ELR (cell line): ENCODE data around the gene MINDY4.
A peak's percentile ranks its signal among the peaks of the same experiment; 100 is the strongest.

ENCODE experiments used
- DNase-seq: peaks from one replicate; pipeline ENCODE4 v3.0.0-alpha.2; 2015; ENCODE audit warnings: low read depth

Gene MINDY4

DNA sequence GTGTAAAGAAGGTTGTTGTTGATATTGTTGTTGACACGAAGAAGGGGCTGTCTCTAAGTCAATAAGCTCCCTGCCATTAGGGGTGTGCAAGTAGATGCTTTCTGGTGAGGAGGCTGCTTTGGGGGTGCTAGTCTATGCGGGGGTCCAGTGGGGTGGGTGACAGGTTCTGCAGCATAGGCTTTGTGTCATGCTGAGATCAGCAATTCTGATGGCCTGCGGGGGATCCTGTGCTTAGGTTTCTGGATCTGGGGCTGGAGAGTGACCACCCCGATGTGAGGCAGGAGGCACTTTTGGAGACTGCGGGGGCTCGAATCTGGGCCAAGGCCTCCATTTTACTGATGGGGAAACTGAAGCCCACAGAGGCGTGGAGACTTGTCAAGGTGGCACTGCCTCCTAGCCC, 145.6 kb downstream of the MINDY4 start:
- no peak for DNase-seq

DNA sequence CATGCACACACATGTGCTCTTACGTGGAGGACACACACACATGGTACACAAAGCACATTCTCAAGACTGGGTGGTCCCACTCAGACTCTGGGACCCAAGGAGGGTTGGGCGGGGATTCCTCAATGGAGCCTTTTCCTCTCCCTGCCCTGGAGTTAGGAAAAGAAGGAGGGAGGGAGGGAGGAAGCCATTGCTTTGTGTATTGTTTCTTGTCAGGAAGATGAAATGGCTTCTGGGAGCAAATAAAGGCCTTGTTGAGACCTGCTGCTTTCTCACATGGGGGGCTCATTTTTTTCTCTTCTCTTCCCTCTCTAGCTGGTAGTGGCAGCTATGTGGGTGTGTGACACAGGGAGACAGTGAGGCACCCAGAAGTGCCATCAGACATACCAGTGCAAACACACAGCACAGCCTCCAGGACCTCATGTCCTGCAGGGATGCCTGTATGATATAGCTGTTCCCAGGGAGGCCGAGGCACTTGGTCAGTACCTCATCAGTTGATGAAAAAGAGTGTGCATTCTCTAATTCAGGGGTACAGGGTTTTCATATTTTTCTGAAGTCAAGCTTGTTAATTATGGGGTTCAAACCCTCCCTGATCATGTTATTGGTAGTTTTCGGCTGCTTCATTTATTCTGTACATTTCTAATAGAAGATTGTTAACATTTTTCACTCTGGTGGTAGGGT, 146.1 kb downstream of the MINDY4 start:
- no peak for DNase-seq

DNA sequence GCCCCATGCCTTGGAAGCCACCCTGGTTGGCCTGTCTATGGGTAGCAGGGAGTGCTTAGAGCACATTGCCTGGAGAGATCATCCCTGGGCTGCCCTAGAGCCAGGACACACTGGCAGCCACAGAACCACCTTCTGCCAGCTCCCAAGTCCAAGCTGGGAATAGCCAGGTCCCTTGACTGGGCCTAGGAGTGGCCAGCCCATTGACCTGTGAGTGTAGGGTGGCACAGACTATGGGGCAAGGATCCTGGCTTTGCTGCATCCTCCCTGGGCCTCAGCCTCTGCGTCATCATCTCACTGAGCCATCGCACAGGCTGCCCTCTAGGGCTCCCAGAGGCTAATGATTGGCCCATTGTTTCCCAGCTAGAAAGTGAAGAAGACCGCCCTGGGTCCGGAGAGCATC, 147.5 kb downstream of the MINDY4 start:
- no peak for DNase-seq

DNA sequence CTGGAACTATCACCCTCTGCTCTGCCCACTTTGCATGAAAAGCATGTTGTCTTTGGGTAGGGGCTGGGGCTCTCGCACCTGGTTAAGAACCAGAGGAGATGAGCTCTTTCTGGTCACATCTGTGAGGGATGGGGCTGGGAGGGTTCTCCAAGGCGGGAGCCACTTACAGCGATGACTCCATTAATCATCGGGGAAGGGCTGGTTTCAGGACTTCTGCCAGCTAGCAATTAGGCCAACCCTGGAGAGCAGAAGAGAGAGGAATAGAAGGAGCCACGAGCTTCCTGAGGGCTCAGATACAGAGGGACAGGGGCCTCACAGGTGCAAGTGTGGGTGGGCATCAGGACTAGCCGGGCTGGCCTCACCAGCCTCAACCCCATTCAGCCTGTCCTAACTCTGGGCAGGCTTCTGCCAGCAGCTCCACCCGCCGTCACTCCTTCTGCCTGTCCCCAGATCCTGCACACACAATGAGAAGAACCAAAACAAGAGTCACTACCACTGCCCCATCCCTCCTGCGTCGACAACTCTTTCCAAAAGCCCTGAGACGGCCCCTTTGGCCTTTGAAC, 148.9 kb downstream of the MINDY4 start:
- DNase-seq, result no peak

DNA sequence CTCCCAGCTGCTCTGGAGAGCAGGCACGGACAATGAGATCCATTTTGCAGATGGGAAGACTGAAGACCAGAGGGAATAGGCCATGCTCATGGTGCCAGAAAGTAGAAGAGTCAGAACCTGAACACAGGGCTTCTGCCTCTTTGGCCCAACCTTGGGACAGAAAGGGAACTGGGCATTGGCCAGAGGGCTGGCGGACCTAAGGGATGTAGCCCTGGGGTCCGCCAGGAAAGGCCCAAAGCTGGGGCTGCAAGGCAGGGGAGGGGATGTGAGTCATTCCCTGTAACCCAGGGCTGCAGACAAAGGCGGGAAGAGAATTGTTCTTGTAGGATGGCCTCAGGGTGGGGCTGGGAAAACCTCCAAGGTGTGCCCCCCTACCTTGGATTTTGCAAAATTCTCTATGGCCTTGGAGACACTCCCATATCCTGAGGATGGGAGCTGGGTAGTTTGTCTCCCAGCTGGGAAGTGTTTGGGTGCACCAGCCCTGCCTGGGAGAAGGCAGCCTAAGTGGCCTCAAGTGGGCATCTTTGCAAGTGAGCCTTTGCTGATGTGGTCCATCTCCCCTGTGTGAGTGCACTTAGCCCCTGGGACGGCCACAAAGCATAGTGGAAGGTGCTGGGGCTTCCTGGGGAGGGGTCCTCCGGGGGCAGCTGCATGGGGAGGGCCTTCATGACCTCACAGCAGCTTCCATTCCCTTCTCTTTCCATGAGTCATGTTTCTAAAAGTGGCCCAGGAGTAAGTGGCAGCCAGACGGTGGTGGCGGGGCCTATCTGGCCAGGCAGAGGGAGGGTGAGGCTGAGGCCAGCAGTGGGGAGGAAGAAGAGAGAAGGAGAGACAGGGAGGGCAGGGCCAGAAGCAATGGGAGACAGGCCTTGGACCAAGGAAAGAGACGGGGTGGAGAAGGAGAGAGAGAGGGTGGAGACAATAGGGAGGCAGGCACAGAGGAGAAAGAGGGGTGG, 149.6 kb downstream of the MINDY4 start:
- peak; percentile 42 for DNase-seq

DNA sequence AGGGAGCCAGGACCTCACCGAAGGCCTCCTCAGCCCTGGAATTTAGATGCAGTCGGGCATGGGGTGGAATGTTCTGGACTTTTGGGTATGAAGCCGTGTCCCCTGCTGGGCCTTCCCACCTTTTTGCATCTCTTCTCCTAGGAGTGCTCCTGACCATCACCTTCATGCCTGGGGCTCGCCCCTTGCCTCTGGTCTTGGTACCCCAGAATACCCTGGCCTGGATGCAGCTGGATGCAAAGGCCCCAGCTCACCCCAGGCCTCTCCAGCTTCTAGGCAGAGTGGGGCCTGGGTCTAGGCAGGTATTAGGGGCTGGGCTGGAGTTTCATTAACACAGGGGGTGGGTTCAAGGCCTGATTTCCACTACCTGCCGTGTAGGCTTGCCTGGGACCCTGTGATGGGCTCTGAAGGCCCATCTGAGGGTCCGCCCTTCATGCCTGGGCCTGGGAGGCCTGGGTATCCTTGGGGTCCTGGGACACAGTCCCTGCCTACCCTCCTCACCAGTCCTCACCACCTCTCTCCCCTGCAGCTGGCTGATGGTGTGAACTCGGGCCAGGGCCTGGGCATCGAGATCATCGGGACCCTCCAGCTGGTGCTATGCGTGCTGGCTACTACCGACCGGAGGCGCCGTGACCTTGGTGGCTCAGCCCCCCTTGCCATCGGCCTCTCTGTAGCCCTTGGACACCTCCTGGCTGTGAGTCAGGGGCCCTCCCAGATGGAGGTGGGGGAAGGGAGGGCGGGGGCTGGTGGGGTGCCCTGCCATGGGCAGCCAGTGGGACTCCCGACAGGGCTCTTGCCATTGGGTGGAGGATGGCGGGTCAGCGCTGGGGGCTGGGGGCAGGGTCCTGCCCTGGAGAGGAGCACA, 150.6 kb downstream of the MINDY4 start:
- DNase-seq, result no peak

DNA sequence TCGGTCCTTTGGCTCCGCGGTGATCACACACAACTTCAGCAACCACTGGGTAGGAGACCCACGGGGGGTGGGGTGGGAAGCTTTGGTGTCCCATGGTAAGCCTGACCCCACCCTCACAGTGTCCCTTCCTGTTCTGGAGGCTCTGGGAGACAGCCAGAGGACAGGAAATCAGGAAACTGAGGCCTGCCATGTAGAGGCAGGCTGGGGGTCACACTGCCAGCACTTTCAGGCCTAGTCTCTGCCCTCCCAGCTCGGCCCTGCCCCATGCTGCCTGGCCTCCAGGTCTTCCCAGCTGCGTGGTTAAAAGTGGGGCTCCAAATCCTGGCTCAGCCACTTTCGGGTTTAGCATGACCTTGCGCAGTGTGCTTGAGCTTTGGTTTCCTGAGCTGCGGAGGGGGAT, 151.4 kb downstream of the MINDY4 start:
- DNase-seq, result no peak

DNA sequence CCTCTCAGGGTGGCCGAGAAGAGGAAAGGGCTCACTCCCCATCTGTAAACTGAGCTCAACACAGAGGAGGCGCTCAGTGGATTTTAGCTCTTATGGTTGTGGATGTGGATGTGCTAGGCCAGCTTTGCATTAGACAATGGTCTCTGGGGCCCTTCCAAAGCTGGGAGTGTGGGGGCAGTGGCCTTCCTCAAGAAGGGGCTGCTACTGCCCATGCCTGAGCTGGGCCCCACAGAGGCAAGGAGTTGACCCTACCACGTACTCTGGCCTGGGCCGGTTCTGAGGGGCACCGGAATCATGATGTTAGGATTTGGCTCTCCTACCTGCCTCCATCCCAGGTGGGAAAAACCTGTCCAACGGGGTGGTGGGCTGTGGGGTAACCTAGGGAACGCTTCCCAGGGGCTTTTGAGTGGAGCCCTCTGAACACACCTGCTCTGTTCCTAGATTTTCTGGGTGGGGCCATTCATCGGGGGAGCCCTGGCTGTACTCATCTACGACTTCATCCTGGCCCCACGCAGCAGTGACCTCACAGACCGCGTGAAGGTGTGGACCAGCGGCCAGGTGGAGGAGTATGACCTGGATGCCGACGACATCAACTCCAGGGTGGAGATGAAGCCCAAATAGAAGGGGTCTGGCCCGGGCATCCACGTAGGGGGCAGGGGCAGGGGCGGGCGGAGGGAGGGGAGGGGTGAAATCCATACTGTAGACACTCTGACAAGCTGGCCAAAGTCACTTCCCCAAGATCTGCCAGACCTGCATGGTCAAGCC, 152.0 kb downstream of the MINDY4 start:
- DNase-seq, result no peak

DNA sequence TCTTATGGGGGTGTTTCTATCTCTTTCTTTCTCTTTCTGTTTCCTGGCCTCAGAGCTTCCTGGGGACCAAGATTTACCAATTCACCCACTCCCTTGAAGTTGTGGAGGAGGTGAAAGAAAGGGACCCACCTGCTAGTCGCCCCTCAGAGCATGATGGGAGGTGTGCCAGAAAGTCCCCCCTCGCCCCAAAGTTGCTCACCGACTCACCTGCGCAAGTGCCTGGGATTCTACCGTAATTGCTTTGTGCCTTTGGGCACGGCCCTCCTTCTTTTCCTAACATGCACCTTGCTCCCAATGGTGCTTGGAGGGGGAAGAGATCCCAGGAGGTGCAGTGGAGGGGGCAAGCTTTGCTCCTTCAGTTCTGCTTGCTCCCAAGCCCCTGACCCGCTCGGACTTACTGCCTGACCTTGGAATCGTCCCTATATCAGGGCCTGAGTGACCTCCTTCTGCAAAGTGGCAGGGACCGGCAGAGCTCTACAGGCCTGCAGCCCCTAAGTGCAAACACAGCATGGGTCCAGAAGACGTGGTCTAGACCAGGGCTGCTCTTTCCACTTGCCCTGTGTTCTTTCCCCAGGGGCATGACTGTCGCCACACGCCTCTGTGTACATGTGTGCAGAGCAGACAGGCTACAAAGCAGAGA, 152.7 kb downstream of the MINDY4 start:
- DNase-seq, result no peak

DNA sequence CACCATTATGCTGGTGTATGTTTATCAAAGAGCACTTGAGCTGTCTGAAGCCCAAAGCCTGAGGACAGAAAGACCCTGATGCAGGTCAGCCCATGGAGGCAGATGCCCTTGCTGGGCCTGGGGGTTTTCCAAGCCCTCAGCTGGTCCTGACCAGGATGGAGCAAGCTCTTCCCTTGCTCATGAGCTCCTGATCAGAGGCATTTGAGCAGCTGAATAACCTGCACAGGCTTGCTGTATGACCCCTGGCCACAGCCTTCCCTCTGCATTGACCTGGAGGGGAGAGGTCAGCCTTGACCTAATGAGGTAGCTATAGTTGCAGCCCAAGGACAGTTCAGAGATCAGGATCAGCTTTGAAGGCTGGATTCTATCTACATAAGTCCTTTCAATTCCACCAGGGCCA, 153.4 kb downstream of the MINDY4 start:
- no peak for DNase-seq

DNA sequence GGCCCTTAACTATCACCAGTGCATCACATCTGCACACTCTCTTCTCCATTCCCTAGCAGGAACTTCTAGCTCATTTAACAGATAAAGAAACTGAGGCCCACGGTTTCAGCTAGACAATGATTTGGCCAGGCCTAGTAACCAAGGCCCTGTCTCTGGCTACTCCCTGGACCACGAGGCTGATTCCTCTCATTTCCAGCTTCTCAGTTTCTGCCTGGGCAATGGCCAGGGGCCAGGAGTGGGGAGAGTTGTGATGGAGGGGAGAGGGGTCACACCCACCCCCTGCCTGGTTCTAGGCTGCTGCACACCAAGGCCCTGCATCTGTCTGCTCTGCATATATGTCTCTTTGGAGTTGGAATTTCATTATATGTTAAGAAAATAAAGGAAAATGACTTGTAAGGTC, 153.9 kb downstream of the MINDY4 start:
- DNase-seq, result no peak

DNA sequence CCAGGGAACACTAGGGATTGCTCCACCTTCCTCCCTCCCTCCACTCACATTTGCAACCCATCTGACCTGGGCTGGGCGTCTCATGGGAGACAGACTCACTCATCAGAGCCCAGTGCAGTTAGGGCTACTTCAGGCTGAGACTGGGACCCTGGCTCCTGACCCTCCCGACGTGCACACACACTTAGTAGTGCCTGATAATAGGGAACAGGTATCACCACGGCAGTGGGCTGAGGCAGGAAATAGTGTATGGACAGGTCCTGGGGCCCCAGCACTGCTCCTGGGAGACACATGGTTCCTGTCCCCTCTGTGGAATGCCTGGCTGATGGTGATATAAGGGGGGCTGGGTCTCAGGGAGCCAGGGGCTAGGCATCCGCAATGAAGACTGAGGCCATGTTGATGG, 154.7 kb downstream of the MINDY4 start:
- no peak for DNase-seq

DNA sequence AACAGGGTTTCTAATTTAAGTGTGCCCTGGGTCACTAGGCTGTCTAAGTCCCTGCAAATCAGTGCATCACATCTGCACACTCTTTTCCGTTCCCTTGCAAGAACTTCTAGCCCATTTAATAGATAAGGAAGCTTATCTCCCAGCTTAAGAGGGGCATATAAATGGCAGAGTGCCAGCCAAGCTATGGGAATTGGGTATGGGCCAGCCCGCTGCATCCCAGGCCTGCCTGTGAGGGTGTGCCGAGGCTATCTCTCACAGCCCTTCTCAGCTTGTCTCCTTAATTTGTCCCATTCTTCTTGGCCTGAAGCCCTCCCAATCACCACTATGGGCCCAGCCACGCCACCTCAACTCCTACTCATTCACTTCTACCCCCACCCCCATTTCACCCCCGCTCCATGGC, 155.1 kb downstream of the MINDY4 start:
- no peak for DNase-seq

DNA sequence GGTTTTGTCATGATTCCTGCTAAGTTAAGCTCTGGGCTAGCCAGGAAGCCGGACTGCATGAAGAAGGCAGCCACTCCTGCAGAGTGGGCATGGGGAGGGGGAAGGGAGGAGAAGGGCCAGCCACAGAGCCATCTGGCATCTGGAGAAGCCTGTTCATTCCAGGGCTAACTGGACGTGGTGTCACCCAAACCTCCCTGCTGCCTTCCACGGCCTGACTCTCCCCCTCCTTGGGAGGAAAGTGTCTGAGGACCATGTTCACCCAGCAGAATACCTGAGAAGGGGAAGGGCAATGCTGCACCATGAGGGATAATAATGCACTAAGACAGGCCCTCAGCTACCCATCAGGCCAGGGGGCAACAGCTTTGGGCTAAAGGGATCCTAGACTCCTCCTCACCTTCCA, 155.8 kb downstream of the MINDY4 start:
- no peak for DNase-seq

DNA sequence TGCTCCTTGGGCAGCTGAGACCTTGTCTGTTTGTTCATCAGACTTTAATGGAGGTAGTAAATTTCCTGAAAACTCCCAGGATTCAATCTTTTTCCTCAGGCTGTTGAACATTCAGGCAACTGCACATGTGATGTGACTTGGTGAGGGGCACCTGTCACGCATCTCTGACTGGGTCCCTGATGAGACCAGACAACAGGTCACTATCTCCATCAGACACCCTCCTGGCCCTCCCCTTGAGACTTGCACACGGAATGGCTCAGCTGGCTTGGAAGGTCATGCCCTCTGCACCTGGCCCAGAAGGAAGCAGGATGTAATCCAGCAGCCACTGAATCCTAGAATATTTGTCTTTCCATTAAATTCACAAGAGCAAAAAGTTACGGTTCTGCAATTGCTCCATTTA, 156.3 kb downstream of the MINDY4 start:
- DNase-seq, result no peak

DNA sequence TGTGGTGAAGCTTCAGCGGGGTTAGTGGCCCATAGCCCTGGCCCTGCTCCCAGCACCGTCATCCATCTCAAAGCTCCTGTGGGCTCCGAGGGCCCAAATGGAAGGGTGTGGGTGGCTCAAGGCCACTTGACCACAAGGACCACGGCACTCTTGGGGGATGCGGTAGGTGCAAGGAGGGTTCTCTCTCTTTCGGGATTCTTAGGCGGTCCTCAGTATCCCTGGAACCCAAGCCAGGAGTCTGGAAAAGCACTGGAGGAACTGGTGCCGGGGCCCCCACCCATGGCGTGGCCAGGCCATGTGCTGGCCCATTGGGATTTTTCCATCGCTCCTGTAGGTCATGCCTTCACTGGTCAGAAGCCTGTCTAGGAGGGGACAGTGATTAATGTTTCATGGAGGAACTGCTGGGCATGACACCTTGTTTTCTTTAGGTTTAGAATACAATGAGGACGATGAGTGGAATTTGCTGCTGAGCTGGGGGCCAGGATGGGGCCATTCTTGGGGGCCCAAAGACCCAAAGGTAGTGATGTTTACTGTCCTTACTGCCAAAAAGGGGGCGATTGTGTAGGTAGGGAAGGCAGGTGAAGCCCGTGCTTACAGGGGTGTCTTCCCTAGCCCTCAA, 157.1 kb downstream of the MINDY4 start:
- no peak for DNase-seq

DNA sequence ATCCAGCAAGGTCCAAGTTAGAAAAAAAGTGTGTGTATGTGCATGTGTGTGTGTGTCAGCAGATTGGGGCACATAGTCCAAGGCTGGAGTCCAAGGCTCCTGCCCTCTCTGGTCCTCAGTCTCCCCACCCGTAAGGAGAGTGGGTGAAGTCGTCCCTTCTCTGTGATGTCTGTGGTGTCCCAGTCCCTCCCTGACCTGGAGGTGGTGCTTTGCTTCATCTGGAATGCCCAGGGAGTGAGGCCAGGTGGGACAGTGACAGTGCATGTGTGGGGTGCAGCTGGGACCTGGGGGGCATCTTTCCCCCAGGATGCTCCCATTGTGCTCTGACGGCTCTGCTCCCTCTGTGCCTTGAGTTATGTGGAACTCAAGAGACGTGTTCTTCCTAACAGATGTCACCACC, 158.5 kb downstream of the MINDY4 start:
- no peak for DNase-seq

DNA sequence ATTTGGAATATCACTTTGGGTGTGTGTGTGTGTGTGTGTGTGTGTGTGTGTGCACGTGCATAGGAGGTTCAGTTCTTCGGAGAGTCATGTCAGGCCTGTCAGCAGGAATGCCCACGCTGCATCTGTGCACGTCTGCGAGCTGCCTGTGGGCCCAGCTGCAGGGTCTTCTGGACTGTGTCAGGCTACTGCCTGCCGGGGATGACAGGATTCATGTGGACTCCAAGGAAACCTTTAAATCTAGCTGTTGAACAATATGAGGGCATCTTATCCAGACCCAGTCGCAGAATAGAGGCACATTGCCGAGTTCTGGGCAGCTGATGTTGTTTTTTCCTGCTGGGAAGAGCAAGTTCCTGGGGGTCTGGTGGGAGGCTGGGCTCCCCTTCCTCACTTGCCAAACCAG, 159.4 kb downstream of the MINDY4 start:
- no peak for DNase-seq

DNA sequence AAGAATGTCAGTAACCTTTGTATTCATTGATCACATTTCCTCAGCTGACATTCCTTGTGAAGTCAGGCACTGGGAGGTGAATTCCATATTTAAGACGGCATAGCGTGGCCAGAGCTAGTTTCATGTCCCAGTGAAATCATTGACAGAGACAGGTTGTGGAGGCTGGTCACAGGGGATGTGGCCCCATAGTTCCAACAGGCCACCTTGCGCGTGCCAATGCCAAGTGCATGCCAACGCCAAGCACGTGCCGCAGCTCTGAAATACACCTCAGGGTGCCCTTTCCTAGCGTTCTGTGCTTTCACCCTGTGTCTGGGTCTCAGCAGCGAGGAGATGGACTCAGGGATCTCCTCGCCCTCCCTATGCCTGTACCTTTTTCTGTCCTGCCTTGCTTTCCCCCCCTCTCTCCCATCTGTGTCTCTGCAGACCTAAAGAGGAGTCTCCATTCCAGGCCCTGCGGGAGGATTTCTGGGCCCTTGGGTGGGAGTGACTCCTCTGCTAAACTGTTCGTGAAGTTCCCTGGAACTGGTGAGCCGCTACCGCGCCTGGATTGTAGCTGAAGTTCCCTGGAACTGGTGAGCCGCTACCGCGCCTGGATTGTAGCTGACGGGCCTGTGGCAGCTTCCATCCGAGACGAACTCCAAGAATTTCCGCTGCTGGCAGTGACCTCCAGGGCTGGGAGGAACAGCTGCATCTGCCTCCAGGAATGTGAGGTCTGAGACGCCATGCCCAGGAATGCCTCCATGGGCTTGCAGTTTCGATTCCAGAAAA, 160.1 kb downstream of the MINDY4 start:
- no peak for DNase-seq
